GM19023 (cell line): ENCODE results near the gene XCL1.
"Not testable (repeated sequence)": the region's sequence is repeated elsewhere in the genome, so short reads cannot be mapped to it uniquely, and the experiment has no call there.

Source experiments
- ATAC-seq: cut with Tn5 transposase; IDR thresholded peaks from one replicate; pipeline ENCODE4 v1.9.1; 2021; ENCODE audit warnings: mild to moderate bottlenecking, moderate library complexity; ENCODE audit not compliant: unreplicated experiment

The XCL1 gene

GRCh38 chr1:168567007-168567406 lies 9.4 kb upstream of the XCL1 start:
- no peak for ATAC-seq

- no peak for ATAC-seq
Measured at GRCh38 chr1:168567568-168567967, 8.8 kb upstream of the XCL1 start.

GRCh38 chr1:168568346-168568745 lies 8.1 kb upstream of the XCL1 start:
- no peak for ATAC-seq

GRCh38 chr1:168570652-168571051 lies 5.8 kb upstream of the XCL1 start:
- no peak for ATAC-seq

- no peak for ATAC-seq
Measured at GRCh38 chr1:168572633-168573032, 3.8 kb upstream of the XCL1 start.

- ATAC-seq: not testable (repeated sequence)
Measured at GRCh38 chr1:168574234-168574633, 2.2 kb upstream of the XCL1 start.

- ATAC-seq: not testable (repeated sequence)
Measured at GRCh38 chr1:168578531-168579185, 2.3 kb downstream of the XCL1 start.

GRCh38 chr1:168580290-168580689 lies 3.9 kb downstream of the XCL1 start:
- not testable (repeated sequence) for ATAC-seq

- not testable (repeated sequence) for ATAC-seq
Measured at GRCh38 chr1:168580991-168581390, 4.6 kb downstream of the XCL1 start.

- ATAC-seq: no peak
Measured at GRCh38 chr1:168581817-168582572, 5.6 kb downstream of the XCL1 start.

- ATAC-seq: no peak
Measured at GRCh38 chr1:168582688-168583336, 6.4 kb downstream of the XCL1 start.

- no peak for ATAC-seq
Measured at GRCh38 chr1:168583571-168583970, 7.2 kb downstream of the XCL1 start.

- no peak for ATAC-seq
Measured at GRCh38 chr1:168585191-168585590, 8.8 kb downstream of the XCL1 start.

GRCh38 chr1:168585937-168586336 lies 9.5 kb downstream of the XCL1 start:
- ATAC-seq: no peak

GRCh38 chr1:168589167-168589566 lies 12.8 kb downstream of the XCL1 start:
- no peak for ATAC-seq

GRCh38 chr1:168591066-168591465 lies 14.7 kb downstream of the XCL1 start:
- ATAC-seq: no peak

- ATAC-seq: no peak
Measured at GRCh38 chr1:168591641-168592250, 15.3 kb downstream of the XCL1 start.

- not testable (repeated sequence) for ATAC-seq
Measured at GRCh38 chr1:168595403-168595802, 19.0 kb downstream of the XCL1 start.

GRCh38 chr1:168598125-168598524 lies 21.7 kb downstream of the XCL1 start:
- no peak for ATAC-seq

GRCh38 chr1:168598892-168599291 lies 22.5 kb downstream of the XCL1 start:
- no peak for ATAC-seq

- ATAC-seq: no peak
Measured at GRCh38 chr1:168599641-168600040, 23.2 kb downstream of the XCL1 start.

- no peak for ATAC-seq
Measured at GRCh38 chr1:168601051-168601450, 24.6 kb downstream of the XCL1 start.
